ENCODE data around the gene UTS2B. TPM values are rescaled to one million over a fixed set of nuclear protein-coding genes. Genes with fewer than 3 reads are reported as not detected.

Gene UTS2B
- total and polyA plus RNA-seq, 10 of the 15 experiments (the other 5 are each of a cell fraction or from before 2014, with no cell fraction given), result 0.15 to 0.72 (median 0.44) TPM

- 0 out of 2 replicates have a peak, but pooled peaks have one; percentile 19 for TF ChIP-seq JUNB (IDR thresholded peaks at IDR 0.05)
- no peak for TF ChIP-seq ELK1 (IDR thresholded peaks at IDR 0.05; ENCODE audit: low read depth, low read length)
- no peak for TF ChIP-seq SMC3 (IDR thresholded peaks at IDR 0.05; ENCODE audit: borderline replicate concordance, low read length)
- TF ChIP-seq ZBTB4 (CRISPR knock-in tag; IDR thresholded peaks at IDR 0.05), result no peak
- TF ChIP-seq TCF7 (IDR thresholded peaks at IDR 0.05; ENCODE audit: borderline replicate concordance), result no peak
- peak; percentile 57; the same call in 1 of the 2 replicates for TF ChIP-seq ATF2 (IDR thresholded peaks at IDR 0.05; ENCODE audit: low read length)
- no peak; the same call in 1 of the 2 replicates for TF ChIP-seq PKNOX1 (IDR thresholded peaks at IDR 0.05)
- TF ChIP-seq ETV6 (conservative IDR thresholded peaks at IDR 0.05 in 1 of 2, IDR thresholded peaks at IDR 0.05 in 1 of 2; ENCODE audit: borderline replicate concordance in 1 of 2, low read depth in 1 of 2), result peak in 1 of 2 experiments; percentile 38; a peak in 1 of 4 replicates
- no peak for TF ChIP-seq HDGF (IDR thresholded peaks at IDR 0.05)
- TF ChIP-seq SMAD1 (IDR thresholded peaks at IDR 0.05; ENCODE audit: low read depth, partially characterized antibody), result no peak
- TF ChIP-seq RFX5 (IDR thresholded peaks at IDR 0.05; ENCODE audit: low read depth, low read length), result no peak
- 0 out of 2 replicates have a peak, but pooled peaks have one; percentile 21 for TF ChIP-seq RAD51 (IDR thresholded peaks at IDR 0.05)
- TF ChIP-seq CREB1 (IDR thresholded peaks at IDR 0.05; ENCODE audit: low read depth), result no peak
- no peak for TF ChIP-seq NFXL1 (IDR thresholded peaks at IDR 0.05; ENCODE audit: borderline replicate concordance)
- TF ChIP-seq BCL11A (IDR thresholded peaks at IDR 0.05; ENCODE audit: low read depth, low read length), result no peak
- TF ChIP-seq BCLAF1 (IDR thresholded peaks at IDR 0.05), result no peak
- TF ChIP-seq WRNIP1 (IDR thresholded peaks at IDR 0.05; ENCODE audit: borderline replicate concordance, low read depth, low read length), result no peak
- 0 out of 4 replicates have a peak, but pooled peaks of 1 of the 2 experiments have one; percentile 23 for TF ChIP-seq EP300 (IDR thresholded peaks at IDR 0.05; ENCODE audit: borderline replicate concordance in 1 of 2, control insufficient read depth in 1 of 2, low read depth in 2 of 2, low read length in 2 of 2)
- no peak for TF ChIP-seq KDM1A (IDR thresholded peaks at IDR 0.05; ENCODE audit: borderline replicate concordance)
These were observed 29.3 kb downstream of the UTS2B start (continued) for GRCh38 chr3:191301017-191301416.
